ENCODE results near the gene RPL19.

GRCh38 chr17:39161962-39162361 lies 38.1 kb upstream of the RPL19 start:
- TF ChIP-seq POLR2A (IDR thresholded peaks at IDR 0.05; ENCODE audit: low read depth, low read length) (no peak), POLR2AphosphoS5 (IDR thresholded peaks at IDR 0.05; ENCODE audit: low read depth, low read length) (no peak), TAF1 (IDR thresholded peaks at IDR 0.05; ENCODE audit: low read depth, low read length) (no peak), PAX5 (IDR thresholded peaks at IDR 0.05; ENCODE audit: insufficient read depth, low read length, severe bottlenecking) (no peak), SPI1 (IDR thresholded peaks at IDR 0.05; ENCODE audit: low read depth, low read length) (no peak)

Data from GM12891 (cell line).